Measurements from ENCODE around the gene CALN1. TPM values are rescaled to one million over a fixed set of nuclear protein-coding genes. Genes with fewer than 3 reads are reported as not detected.

Gene CALN1
- polyA plus RNA-seq, 3 donors, result under 0.01 TPM; not detected in 2

- Histone ChIP-seq H3K27me3 (ENCODE audit: control insufficient read depth in 2 of 2, insufficient read depth in 2 of 2, low read length in 2 of 2) (no peaks in the 10 kb centered on the region), H3K4me3 (replicated peaks in 1 of 3; ENCODE audit: low read depth in 2 of 3, low read length in 3 of 3) (no peak overlapping the region), H3K27ac (ENCODE audit: low read depth in 1 of 2, low read length in 2 of 2) (no peak overlapping the region), H2AFZ (ENCODE audit: insufficient read depth, low read depth, low read length, poor library complexity, severe bottlenecking) (no peak overlapping the region), H4K20me1 (ENCODE audit: insufficient read depth, low read length) (no peaks in the 10 kb centered on the region), H3K9me3 (replicated peaks in 1 of 2; ENCODE audit: control insufficient read depth in 1 of 2, insufficient read depth in 1 of 2, low read length in 2 of 2) (peaks cover 13 to 20% of the 10 kb centered on the region in 2 donors), H3K36me3 (replicated peaks in 1 of 2; ENCODE audit: control insufficient read depth in 1 of 2, insufficient read depth in 2 of 2, low read length in 2 of 2) (no peaks in the 10 kb centered on the region), H3K4me2 (replicated peaks; ENCODE audit: extremely low read depth, low read length, poor library complexity, severe bottlenecking) (no peak overlapping the region), H3K4me1 (ENCODE audit: control insufficient read depth in 1 of 2, insufficient read depth in 2 of 2, low read length in 2 of 2) (no peaks in the 10 kb centered on the region), H3K79me2 (ENCODE audit: insufficient read depth, low read length) (no peaks in the 10 kb centered on the region), H3K9ac (ENCODE audit: insufficient read depth, low read length, poor library complexity, severe bottlenecking) (no peak overlapping the region)
- no peak overlapping the region for H3K27ac Mint-ChIP-seq
- TF ChIP-seq CTCF (IDR thresholded peaks at IDR 0.05), result no peak
- H3K4me1 Mint-ChIP-seq, result no peaks in the 10 kb centered on the region
- peaks cover 0 to 2% (median 0%) of the 10 kb centered on the region in 3 donors for H3K27me3 Mint-ChIP-seq (ENCODE audit: low read depth in 3 of 3)
- intact Hi-C loops (cut with micrococcal nuclease), result no loop called here
- no peak overlapping the region for H3K4me3 Mint-ChIP-seq
- H3K9me3 Mint-ChIP-seq, result peaks cover 8 to 23% (median 12%) of the 10 kb centered on the region in 7 donors
- 90% methylated on average over 2 of the region's 3 CpGs for WGBS (ENCODE audit: insufficient coverage)
- no peak for DNase-seq
- no peaks in the 10 kb centered on the region for H3K36me3 Mint-ChIP-seq
Observed at GRCh38 chr7:71782051-71782450, 630.1 kb downstream of the CALN1 start.

GRCh38 chr7:71780282-71780681, 631.9 kb downstream of the CALN1 start:
- Histone ChIP-seq H3K36me3 (replicated peaks in 1 of 2; ENCODE audit: control insufficient read depth in 1 of 2, insufficient read depth in 2 of 2, low read length in 2 of 2) (no peaks in the 10 kb centered on the region), H3K79me2 (ENCODE audit: insufficient read depth, low read length) (no peaks in the 10 kb centered on the region), H3K27ac (ENCODE audit: low read depth in 1 of 2, low read length in 2 of 2) (no peak overlapping the region), H2AFZ (ENCODE audit: insufficient read depth, low read depth, low read length, poor library complexity, severe bottlenecking) (no peak overlapping the region), H3K4me1 (ENCODE audit: control insufficient read depth in 1 of 2, insufficient read depth in 2 of 2, low read length in 2 of 2) (no peaks in the 10 kb centered on the region), H4K20me1 (ENCODE audit: insufficient read depth, low read length) (no peaks in the 10 kb centered on the region), H3K4me3 (replicated peaks in 1 of 3; ENCODE audit: low read depth in 2 of 3, low read length in 3 of 3) (no peak overlapping the region), H3K9ac (ENCODE audit: insufficient read depth, low read length, poor library complexity, severe bottlenecking) (no peak overlapping the region), H3K9me3 (replicated peaks in 1 of 2; ENCODE audit: control insufficient read depth in 1 of 2, insufficient read depth in 1 of 2, low read length in 2 of 2) (peaks cover 0 to 11% of the 10 kb centered on the region in 2 donors), H3K27me3 (ENCODE audit: control insufficient read depth in 2 of 2, insufficient read depth in 2 of 2, low read length in 2 of 2) (no peaks in the 10 kb centered on the region), H3K4me2 (replicated peaks; ENCODE audit: extremely low read depth, low read length, poor library complexity, severe bottlenecking) (no peak overlapping the region)
- no peak overlapping the region for H3K4me3 Mint-ChIP-seq
- no CpG with 5 or more reads among the region's 7 CpGs for WGBS (ENCODE audit: insufficient coverage)
- intact Hi-C loops (cut with micrococcal nuclease), result no loop called here
- H3K27me3 Mint-ChIP-seq (ENCODE audit: low read depth in 3 of 3), result peaks cover 0 to 3% (median 0%) of the 10 kb centered on the region in 3 donors
- H3K36me3 Mint-ChIP-seq, result no peaks in the 10 kb centered on the region
- H3K4me1 Mint-ChIP-seq, result no peaks in the 10 kb centered on the region
- TF ChIP-seq CTCF (IDR thresholded peaks at IDR 0.05), result no peak
- peaks cover 0 to 9% (median 3%) of the 10 kb centered on the region in 7 donors for H3K9me3 Mint-ChIP-seq
- DNase-seq, result no peak
- no peak overlapping the region for H3K27ac Mint-ChIP-seq

All from CD14-positive monocyte (primary cell).